PFSK-1 (cell line): ENCODE data around the gene GTF2F1.
A peak's percentile ranks its signal among the peaks of the same experiment; 100 is the strongest.

Source experiments
- FOXP2 ChIP-seq: optimal IDR thresholded peaks from 2 replicates; pipeline ENCODE3; 2011; ENCODE audit warnings: borderline replicate concordance, control low read depth, inconsistent platforms; ENCODE audit not compliant: insufficient read depth; ENCODE audit errors: extremely low read length, extremely low read depth
- POLR2AphosphoS5 ChIP-seq: IDR thresholded peaks from 2 replicates; pipeline ENCODE4 v1.6.1; 2012; ENCODE audit warnings: low read depth, mild to moderate bottlenecking, control low read depth, low read length, moderate library complexity
- SIN3A ChIP-seq: IDR thresholded peaks from 2 replicates; pipeline ENCODE4 v1.6.1; 2012; ENCODE audit warnings: mild to moderate bottlenecking, low read length, moderate library complexity, borderline replicate concordance; ENCODE audit not compliant: insufficient read depth
- TAF1 ChIP-seq: IDR thresholded peaks from 2 replicates; pipeline ENCODE4 v1.6.1; 2012; ENCODE audit warnings: low read length, control low read depth, borderline replicate concordance; ENCODE audit not compliant: insufficient read depth
- TF ChIP-seq, protein P1 (sequence below), 2 experiments: IDR thresholded peaks; 2 replicates each; pipeline versions ENCODE4 v1.6.1 to v1.8.0; 2011 to 2012; ENCODE audit warnings: low read depth in 2 of 2, low read length in 2 of 2, control low read depth in 1 of 2, inconsistent platforms in 1 of 2, mild to moderate bottlenecking in 1 of 2, moderate library complexity in 1 of 2; ENCODE audit not compliant: insufficient read depth in 1 of 2

The GTF2F1 gene

GRCh38 chr19:6373096-6373812 is 19.7 kb downstream of the GTF2F1 start:
- TF ChIP-seq, protein P1, sequence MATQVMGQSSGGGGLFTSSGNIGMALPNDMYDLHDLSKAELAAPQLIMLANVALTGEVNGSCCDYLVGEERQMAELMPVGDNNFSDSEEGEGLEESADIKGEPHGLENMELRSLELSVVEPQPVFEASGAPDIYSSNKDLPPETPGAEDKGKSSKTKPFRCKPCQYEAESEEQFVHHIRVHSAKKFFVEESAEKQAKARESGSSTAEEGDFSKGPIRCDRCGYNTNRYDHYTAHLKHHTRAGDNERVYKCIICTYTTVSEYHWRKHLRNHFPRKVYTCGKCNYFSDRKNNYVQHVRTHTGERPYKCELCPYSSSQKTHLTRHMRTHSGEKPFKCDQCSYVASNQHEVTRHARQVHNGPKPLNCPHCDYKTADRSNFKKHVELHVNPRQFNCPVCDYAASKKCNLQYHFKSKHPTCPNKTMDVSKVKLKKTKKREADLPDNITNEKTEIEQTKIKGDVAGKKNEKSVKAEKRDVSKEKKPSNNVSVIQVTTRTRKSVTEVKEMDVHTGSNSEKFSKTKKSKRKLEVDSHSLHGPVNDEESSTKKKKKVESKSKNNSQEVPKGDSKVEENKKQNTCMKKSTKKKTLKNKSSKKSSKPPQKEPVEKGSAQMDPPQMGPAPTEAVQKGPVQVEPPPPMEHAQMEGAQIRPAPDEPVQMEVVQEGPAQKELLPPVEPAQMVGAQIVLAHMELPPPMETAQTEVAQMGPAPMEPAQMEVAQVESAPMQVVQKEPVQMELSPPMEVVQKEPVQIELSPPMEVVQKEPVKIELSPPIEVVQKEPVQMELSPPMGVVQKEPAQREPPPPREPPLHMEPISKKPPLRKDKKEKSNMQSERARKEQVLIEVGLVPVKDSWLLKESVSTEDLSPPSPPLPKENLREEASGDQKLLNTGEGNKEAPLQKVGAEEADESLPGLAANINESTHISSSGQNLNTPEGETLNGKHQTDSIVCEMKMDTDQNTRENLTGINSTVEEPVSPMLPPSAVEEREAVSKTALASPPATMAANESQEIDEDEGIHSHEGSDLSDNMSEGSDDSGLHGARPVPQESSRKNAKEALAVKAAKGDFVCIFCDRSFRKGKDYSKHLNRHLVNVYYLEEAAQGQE (IDR thresholded peaks at IDR 0.05; ENCODE audit: insufficient read depth in 1 of 2, low read depth in 2 of 2, low read length in 2 of 2), result no peak
- peak; percentile 84 for TF ChIP-seq FOXP2

DNA sequence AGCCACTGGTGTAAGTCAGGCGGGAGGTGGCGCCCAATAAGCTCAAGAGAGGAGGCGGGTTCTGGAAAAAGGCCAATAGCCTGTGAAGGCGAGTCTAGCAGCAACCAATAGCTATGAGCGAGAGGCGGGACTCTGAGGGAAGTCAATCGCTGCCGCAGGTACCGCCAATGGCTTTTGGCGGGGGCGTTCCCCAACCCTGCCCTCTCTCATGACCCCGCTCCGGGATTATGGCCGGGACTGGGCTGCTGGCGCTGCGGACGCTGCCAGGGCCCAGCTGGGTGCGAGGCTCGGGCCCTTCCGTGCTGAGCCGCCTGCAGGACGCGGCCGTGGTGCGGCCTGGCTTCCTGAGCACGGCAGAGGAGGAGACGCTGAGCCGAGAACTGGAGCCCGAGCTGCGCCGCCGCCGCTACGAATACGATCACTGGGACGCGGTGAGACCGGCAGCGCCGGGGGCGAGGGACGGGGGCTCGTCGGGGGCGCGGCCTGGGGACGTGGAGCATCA is 20.3 kb downstream of the GTF2F1 start, which contains the start of gene ALKBH7:
Gene ALKBH7, plus strand, starts transcription at position 201 of the 502 bp plus-strand sequence. Its CDS starts 27 bp downstream, at position 228.
- TF ChIP-seq SIN3A (no peak), POLR2AphosphoS5 (peak; percentile 53), TAF1 (peak; percentile 35; the same call in 1 of the 2 replicates), FOXP2 (peak; percentile 58)
- TF ChIP-seq, protein P1 (IDR thresholded peaks at IDR 0.05; ENCODE audit: insufficient read depth in 1 of 2, low read depth in 2 of 2, low read length in 2 of 2), result no peak

GRCh38 chr19:6364353-6364752 is 28.6 kb downstream of the GTF2F1 start:
- TF ChIP-seq SIN3A, result no peak
- TF ChIP-seq TAF1, result no peak
- TF ChIP-seq, protein P1 (IDR thresholded peaks at IDR 0.05; ENCODE audit: insufficient read depth in 1 of 2, low read depth in 2 of 2, low read length in 2 of 2), result no peak
- TF ChIP-seq FOXP2, result no peak
- no peak for TF ChIP-seq POLR2AphosphoS5

- TF ChIP-seq TAF1, result no peak
- TF ChIP-seq FOXP2, result no peak
- no peak for TF ChIP-seq SIN3A
- TF ChIP-seq, protein P1 (IDR thresholded peaks at IDR 0.05; ENCODE audit: insufficient read depth in 1 of 2, low read depth in 2 of 2, low read length in 2 of 2), result no peak
- TF ChIP-seq POLR2AphosphoS5, result no peak
These were observed 30.6 kb downstream of the GTF2F1 start for GRCh38 chr19:6362351-6362801.

GRCh38 chr19:6362027-6362350 is 31.0 kb downstream of the GTF2F1 start:
- TF ChIP-seq POLR2AphosphoS5 (no peak), FOXP2 (no peak), SIN3A (no peak), TAF1 (no peak)
- TF ChIP-seq, protein P1 (IDR thresholded peaks at IDR 0.05; ENCODE audit: insufficient read depth in 1 of 2, low read depth in 2 of 2, low read length in 2 of 2), result no peak
